ENCODE data around the gene RBM33. TPM values are rescaled to one million over a fixed set of nuclear protein-coding genes. Genes with fewer than 3 reads are reported as not detected.

Gene RBM33
- total RNA-seq, 1 donor from 2014 or later, result 62.8 TPM

DNA sequence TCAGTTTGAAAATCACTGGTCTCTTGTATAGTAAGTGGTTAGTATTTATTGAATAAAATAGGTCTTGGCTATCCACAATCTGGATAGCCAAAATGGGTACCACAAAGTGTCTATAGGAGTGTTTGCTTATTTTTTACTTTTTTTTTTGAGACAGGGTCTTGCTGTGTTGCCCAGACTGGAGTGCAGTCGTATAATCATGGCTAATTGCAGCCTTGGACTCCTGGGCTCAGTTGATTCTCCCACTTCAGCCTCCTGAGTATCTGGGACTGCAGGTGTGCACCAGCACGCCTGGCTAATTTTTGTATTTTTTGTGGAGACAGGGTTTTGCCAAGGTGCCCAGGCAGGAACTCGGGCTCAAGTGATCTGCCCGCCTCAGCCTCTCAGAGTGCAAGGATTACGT lies 2.8 kb downstream of the RBM33 start:
- ATAC-seq (no peak), DNase-seq (no peak)
- Histone ChIP-seq H3K9me3 (peaks cover 4% of the 10 kb centered on the region), H3K4me1 (peaks cover 25% of the 10 kb centered on the region), H3K36me3 (peaks cover 5% of the 10 kb centered on the region), H3K4me3 (no peak overlapping the region), H3K27ac (no peak overlapping the region), H3K27me3 (no peaks in the 10 kb centered on the region)
- TF ChIP-seq, protein P1, sequence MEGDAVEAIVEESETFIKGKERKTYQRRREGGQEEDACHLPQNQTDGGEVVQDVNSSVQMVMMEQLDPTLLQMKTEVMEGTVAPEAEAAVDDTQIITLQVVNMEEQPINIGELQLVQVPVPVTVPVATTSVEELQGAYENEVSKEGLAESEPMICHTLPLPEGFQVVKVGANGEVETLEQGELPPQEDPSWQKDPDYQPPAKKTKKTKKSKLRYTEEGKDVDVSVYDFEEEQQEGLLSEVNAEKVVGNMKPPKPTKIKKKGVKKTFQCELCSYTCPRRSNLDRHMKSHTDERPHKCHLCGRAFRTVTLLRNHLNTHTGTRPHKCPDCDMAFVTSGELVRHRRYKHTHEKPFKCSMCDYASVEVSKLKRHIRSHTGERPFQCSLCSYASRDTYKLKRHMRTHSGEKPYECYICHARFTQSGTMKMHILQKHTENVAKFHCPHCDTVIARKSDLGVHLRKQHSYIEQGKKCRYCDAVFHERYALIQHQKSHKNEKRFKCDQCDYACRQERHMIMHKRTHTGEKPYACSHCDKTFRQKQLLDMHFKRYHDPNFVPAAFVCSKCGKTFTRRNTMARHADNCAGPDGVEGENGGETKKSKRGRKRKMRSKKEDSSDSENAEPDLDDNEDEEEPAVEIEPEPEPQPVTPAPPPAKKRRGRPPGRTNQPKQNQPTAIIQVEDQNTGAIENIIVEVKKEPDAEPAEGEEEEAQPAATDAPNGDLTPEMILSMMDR (IDR thresholded peaks at IDR 0.05), result no peak
- intact Hi-C loops (cut with DNase I), result no loop called here

DNA sequence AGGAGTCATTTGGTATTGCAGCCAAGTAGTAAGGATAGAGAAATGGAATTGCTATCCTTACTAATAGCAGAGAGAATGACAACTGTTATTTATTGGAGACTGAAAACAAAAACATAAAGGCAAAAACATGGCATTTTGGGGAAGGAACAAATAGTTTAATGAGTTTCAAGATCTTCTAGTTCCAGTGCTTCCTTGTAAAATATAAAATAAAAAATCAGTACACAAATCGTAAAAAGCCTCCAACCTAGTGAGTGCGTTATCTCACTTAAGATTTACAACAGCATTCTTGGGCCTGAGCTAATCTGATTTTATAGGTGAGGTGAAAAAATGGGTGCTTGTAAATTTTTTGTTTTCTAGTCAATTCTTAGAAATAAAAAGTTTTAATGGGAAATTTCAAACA lies 3.3 kb downstream of the RBM33 start:
- no peaks in the 10 kb centered on the region for H3K27me3 ChIP-seq
- H3K4me1 ChIP-seq, result peaks cover 29% of the 10 kb centered on the region
- H3K4me3 ChIP-seq, result no peak overlapping the region
- DNase-seq, result no peak
- no peak for ATAC-seq
- H3K9me3 ChIP-seq, result peaks cover 4% of the 10 kb centered on the region
- H3K27ac ChIP-seq, result no peak overlapping the region
- H3K36me3 ChIP-seq, result peaks cover under 1% of the 10 kb centered on the region
- TF ChIP-seq, protein P1 (IDR thresholded peaks at IDR 0.05), result no peak
- intact Hi-C loops (cut with DNase I), result no loop called here

DNA sequence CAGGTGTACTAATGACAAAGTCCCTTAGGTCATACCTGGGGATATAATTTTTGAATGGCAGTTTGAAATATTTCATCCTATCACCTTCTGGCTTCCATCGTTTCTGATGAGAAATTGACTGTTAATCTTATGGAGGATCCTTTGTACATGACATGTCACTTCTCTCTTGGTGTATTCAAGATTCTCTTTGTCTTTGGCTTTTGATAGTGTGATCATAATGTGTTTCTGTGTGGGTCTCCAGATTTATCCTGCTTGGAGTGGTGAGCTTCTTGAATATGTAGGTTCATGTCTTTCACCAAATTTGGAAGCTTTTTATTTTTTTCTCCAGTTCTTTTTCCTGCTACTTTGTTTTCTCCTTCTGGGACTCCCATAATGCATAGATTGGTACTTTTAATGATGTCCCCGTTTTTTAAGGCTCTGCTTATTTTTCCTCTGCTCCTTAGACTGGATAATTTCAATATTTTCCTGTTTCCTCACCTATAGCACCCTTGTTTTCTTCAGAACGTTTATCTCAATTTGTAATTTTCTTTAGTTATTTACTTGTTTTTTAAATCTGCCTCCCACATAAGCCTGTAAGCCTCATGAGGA lies 4.4 kb downstream of the RBM33 start:
- no peak for ATAC-seq
- DNase-seq, result no peak
- Histone ChIP-seq H3K4me3 (no peak overlapping the region), H3K27ac (no peak overlapping the region), H3K27me3 (no peaks in the 10 kb centered on the region), H3K36me3 (no peaks in the 10 kb centered on the region), H3K4me1 (peaks cover 35% of the 10 kb centered on the region), H3K9me3 (peaks cover 4% of the 10 kb centered on the region)
- intact Hi-C loops (cut with DNase I), result no loop called here
- TF ChIP-seq, protein P1 (IDR thresholded peaks at IDR 0.05), result no peak

DNA sequence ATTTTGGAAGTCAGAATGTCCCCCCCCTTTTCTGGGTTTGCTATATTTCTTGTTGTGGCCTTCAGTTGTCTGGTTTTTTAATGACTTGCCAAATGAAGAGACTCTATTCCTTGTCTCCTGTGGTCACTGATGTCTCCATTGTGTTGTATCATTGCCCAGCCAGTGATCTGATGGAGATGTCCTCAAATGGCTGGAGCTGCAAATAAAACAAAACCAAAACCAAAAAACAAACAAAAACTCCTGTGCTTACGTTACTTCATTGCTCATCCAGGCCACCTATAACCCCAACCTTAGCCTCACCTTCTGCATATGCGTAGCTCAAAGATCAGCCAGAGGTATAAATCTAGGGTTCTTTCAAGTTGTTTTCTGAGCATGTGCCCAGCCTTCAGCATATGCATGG lies 5.1 kb downstream of the RBM33 start:
- no peak overlapping the region for H3K4me3 ChIP-seq
- H3K27ac ChIP-seq, result no peak overlapping the region
- H3K27me3 ChIP-seq, result no peaks in the 10 kb centered on the region
- H3K9me3 ChIP-seq, result peaks cover 4% of the 10 kb centered on the region
- ATAC-seq (no peak), DNase-seq (no peak)
- TF ChIP-seq, protein P1 (IDR thresholded peaks at IDR 0.05), result no peak
- H3K36me3 ChIP-seq, result no peaks in the 10 kb centered on the region
- H3K4me1 ChIP-seq, result peaks cover 42% of the 10 kb centered on the region
- intact Hi-C loops (cut with DNase I), result no loop called here

DNA sequence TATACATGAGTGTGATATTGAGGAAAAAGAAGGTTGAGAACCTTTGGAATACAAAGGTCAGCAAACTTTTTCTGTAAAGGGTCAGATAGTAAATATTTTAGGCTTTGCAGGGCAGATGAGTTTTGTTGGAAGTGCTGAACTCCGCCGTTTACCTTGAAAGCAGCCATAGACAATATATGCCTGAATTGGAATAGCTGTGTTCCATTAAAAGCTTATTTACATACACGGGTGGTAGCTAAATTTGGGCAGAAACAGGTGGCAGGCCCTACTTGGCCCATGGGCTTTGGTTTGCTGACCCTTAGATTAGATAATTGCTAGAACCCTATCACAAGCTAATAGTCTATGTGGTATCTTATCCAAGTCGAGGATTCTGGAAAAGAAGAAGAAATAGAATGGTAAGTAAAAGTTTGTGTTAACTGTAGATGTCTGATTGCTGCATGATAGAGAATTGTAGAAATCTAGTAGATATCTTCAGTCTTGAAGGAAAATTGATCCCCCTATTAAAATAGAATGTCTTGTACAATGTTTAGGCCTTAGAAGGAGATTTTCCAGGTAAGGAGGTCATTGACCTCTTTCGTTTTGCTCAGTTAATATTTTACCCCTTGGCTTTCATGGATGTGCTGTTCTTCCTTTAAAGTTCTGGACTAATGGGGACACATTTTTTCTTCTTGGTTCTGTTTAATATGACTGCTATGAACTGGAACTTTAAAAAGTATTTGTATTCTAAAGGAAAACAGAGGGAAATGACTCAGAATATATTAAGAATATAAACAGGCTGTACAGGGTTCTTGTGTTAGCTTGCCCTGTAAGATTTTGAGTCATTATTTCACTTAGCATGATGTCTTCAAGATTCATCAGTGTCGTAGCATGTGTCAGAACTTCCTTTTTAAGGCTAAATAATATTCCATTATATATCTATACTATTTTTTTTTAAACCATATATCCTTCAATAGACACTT lies 8.0 kb downstream of the RBM33 start:
- ATAC-seq, result no peak
- H3K4me1 ChIP-seq, result peaks cover 31% of the 10 kb centered on the region

More for the DNA sequence above, 8.0 kb downstream of the RBM33 start:
- intact Hi-C loops (cut with DNase I), result no loop called here
- Histone ChIP-seq H3K9me3 (peaks cover 4% of the 10 kb centered on the region), H3K4me3 (no peak overlapping the region), H3K27me3 (no peaks in the 10 kb centered on the region), H3K27ac (no peak overlapping the region), H3K36me3 (no peaks in the 10 kb centered on the region)
- TF ChIP-seq, protein P1 (IDR thresholded peaks at IDR 0.05), result no peak
- no peak for DNase-seq
